Fibroblast of peridontal ligament (primary cell): ENCODE data around the gene STX8.
"Not testable (repeated sequence)": the region's sequence is repeated elsewhere in the genome, so short reads cannot be mapped to it uniquely, and the experiment has no call there.

ENCODE experiments used
- DNase-seq: peaks from one replicate; pipeline ENCODE4 v3.0.0-alpha.2; 2010; ENCODE audit errors: extremely low read depth

Gene STX8

DNA sequence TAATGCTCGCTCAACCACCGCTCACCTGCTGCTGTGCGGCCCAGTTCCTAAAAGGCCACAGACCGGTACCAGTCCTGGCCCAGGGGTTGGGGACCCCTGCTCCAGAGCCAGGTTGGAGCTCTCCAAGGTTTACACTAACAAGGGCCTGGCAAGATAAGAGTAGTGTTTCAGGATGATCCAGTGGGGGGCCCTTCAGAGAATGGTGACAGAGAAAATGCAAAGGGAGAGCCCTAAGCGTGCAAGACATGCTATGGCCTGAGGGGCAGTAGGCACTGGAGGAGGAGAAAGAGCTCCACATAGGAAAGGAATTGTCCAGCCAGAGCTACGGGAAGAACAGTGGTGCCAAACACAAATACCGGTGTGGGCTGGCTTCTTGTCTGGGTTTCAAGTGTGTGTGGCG is 233.4 kb downstream of the STX8 start:
- DNase-seq, result no peak

DNA sequence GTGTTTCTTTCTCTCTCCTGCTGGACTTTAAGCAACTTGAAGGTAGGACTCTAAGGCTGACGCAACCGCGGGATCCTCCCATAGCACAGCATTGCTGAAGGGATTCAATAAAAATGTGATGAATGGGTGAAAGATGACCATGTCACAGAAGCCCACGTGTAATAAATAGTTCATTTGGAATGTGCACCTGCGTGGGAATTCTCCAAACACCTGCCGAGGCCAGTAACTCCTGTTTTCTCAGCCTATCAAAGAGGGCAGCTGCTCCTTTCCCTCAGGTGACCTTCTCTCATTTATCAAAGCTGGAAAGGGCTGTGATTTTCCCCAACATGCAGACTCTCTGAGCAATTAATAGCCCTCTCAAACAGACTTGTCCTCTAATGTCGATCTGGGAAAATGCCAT is 235.7 kb downstream of the STX8 start:
- no peak for DNase-seq

DNA sequence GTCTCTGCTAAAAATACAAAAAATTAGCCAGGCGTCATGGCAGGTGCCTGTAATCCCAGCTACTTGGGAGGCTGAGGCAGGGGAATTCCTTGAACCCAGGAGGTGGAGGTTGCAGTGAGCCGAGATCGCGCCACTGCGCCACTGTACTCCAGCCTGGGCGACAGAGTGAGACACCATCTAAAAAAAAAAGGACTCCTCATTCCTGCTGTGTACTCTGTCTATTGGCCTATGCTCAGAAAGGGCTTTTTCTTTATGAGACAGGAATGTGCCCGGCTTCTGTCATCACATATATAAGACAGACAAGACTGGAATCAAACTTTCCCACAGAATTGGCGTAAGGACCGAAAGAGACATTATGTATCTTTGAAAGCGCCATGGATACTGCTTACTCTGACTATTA is 236.1 kb downstream of the STX8 start:
- DNase-seq, result not testable (repeated sequence)

DNA sequence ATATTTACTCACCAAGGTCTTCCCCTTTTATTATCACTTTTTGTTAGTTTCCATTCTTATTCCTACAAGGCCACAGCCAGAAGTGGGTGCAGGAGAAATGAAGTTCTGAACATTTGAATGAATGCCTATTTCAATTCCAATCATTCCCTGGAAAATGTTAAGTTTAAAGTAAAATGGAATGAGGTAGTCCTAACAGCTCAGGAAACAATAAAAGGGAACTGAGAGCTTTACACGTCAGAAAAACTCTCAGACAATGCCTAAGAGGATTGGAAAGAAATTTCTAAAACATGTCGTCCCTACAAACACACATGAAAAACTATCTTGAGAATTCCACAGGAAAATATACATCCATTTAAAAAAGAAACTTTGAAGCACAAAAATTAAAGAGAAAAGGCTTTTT is 238.8 kb downstream of the STX8 start:
- DNase-seq, result no peak

DNA sequence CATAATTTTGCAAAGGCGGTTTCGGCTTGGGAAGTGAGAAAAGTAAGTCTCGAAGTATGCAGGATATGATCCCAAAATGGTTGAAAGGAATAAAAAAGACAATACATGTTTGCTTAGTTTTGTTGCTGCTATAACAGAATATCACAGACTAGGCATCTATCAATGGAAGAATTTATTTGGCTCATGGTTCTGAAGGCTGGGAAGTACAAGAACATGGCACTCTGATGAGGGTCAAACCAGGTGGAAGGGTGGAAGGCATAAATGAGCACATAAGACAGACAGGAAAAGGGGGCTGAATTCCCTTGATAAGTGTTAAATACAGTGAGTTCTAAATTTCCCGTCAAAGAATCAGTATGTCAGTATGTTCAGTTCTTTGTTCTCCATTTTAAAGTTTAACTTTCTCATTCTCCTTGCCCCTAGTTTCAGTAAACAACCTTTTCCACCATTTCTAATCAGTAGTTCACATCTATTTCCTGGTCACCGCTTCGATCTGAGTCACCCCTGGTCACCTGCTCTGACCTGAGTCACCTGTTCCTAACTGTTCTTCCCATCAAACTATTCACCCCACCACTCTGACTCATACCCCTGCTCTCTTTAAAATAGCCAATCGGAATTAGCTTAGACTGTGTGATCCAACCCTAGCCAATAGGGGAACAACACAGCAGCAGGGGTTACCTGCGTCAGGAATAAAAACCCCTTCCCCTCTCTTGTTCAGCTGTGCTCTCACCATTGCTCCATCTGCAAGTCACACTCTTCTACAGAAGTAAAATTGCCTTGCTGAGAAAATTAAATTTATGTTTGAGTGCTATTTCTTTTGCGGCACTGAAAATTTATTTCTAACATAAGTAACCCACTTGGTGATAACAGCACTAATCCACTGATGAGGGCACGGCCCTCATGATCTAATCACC is 240.8 kb downstream of the STX8 start:
- DNase-seq, result no peak

DNA sequence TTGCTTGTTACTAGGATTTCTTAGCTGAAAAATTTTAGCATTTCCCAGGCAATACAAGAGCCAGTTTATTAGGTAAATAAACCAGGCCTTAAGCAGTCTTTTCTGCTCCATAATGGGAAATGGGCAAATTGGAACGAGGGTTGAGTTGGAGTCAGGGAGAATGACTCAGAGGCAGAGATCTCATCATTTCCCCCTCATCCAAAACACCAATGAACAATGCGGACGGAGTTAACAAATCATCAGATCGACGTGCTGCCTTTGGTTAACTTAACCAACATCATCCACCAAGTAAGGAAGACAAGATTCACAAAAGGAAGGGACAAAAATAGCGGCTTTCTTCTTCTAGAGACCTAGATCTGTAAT is 243.5 kb downstream of the STX8 start:
- no peak for DNase-seq

DNA sequence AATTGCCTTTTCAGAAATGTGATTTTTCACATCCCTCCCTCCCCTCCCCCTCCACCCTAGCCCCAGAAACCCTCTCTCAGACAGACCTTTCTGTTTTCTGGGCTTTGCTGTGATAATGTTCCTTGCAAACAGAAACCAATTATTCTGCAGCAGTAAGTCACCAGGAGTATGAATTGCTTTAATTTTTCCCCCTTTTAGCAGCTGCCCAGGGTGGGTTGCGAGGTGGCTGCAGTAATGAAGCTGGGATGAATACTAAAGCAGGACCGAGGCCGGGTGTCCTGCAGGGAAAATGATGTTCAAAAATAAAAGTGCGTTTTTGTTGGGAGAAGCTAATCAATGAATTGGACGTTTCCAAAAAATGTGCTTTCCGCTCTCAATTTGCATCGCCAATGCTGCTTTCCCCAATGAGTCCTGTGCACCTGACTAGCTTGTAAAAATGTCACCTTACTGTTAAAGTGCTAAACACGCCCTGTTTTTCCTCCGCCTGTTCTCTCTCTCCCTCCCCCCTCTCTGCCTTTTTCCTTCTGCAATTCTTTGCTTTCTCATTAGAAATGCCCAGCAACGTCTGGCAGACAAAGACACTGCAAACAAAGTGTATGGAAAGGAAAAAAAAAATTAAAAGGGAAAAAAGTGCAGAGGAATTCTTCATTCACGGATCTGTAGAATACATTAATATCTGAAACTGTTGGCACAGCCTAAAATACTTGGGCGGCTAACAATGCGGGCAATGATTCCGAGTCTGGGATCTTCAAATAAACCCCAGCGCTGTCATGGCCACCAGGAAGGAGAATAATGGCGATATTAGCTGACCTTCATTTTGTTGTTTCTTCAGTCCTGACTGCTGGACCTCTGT is 244.1 kb downstream of the STX8 start:
- no peak for DNase-seq

DNA sequence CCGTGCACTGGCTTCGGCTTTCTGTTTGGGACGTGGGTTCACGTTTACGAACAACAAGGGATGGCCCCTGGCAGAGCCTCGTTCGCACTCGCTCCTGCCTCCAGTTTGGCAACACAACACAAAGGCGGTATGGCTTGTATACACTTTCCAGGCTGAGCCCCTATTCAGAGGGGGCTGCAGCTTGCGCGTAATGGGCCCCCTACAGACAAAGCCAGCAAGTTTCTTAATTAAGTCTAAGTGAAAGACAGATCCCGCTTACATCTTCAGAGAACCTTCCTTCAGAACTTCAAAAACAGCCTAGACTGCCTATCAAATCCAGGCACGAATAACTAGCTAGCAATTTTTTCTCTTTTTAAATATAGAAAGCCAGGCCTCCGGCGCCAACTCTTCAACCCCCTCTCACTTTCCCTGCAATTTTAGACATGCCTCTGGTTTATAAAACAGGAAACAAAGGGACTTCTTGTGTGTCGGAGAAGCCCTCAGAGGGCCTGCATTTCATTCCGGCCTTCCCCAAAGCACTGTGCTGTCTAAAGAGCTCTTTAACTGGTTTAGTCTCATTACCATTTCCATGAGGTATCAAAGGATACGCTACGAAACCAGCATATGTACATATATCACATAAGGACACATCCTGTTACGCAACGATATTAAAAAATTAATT is 244.9 kb downstream of the STX8 start:
- no peak for DNase-seq

DNA sequence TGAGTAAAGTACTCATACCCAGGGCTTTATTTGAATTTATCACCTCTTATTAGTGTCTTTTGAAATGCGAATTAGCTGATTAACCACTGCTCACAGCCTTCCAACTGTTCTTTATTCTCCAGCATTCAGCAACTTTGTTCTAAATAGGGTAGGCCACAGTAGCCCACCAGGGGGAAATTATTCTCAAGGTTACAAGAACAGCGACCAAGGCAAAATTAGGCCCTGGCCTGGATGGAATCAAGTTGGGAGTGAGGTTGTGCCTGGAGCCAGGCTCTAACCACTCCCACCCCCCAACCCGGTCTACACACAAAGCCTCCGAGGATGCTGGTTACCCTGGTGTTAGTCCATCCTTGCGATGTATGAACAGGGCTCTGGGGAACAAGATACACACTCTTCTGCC is 245.5 kb downstream of the STX8 start:
- no peak for DNase-seq

DNA sequence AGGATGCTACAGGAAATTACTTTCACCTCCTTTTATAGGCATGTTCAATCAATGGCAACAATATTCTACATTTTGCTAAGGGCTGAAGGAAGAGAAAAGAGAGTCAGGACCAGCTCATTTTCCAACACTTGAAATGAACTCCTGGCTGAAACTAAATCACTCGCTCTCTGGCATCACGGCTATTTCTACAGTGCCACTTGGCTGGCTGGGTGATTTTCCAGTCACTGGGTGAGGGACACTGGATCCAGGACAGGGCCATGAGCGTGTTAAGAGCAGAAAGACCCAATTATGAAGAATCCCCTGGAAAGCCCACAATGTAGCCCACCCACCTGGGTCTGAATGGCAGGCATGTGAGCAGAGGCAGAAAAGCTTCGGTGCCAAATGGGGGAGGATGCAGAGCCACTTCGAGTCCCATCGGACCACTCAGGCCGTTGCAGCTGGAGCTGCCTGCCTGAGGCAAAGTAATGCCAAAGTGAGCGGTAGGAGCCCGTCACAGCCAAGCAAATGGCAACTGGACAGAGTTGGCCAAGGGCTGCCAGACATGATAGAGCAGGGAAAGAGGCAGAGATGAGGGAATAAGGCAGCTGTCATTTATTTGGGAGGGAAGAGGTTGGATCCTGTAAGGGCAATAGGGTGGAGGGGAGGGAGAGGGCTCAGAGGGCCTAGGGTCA is 246.2 kb downstream of the STX8 start:
- no peak for DNase-seq

DNA sequence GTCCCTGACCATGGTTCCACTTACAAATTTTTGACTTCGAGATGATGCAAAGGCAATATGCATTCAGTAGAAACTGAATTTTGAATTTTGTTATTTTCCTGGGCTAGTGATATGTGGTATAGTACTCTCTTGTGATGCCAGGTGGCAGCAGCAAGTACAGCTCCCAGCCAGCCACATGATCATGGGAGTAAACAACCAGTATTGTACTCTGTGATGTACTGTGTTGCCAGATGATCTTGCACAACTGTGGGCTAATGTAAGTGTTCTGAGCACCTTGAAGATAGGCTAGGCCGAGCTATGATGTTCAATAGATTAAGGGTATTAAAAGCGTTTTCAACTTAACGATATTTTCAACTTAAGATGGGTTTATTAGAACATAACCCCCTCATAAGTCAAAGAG is 250.8 kb downstream of the STX8 start:
- DNase-seq, result no peak

DNA sequence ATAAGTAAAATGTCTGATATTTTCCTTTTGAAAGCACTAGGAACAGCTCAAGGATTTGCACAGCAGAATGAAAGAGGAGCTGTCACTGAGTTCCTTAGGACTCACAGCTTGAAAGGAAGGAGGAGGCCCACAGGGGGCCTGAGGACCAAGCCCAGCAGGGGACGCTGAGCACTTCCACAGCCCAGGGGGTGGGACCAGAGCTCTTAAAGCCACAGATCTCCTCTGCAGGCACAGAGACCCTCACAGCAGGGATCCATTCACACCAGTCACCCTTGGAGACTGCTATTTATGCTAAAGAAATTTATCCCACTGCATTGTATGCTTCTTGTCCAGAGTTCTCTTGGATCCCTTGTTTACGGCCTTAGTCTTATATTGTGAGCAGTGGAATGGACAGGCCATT is 253.3 kb downstream of the STX8 start:
- no peak for DNase-seq

DNA sequence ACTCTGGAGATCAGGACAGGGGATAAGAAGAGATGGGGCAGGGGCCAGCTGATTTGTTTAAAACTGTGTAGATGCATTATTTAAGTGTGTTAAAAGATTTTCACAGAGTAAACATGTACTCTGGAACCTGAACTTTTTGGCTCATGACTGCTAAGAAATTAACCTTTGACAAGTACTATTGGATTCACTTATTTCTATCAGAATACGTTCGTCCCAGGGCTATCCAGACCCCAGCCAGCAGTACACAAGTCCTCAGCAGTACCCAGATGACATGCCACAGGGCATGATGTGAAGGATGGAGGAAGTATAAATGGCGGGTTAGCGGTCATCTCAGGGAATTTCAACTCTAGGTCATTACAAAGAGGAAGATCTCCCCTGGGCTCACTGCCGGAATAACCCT is 253.7 kb downstream of the STX8 start:
- no peak for DNase-seq

DNA sequence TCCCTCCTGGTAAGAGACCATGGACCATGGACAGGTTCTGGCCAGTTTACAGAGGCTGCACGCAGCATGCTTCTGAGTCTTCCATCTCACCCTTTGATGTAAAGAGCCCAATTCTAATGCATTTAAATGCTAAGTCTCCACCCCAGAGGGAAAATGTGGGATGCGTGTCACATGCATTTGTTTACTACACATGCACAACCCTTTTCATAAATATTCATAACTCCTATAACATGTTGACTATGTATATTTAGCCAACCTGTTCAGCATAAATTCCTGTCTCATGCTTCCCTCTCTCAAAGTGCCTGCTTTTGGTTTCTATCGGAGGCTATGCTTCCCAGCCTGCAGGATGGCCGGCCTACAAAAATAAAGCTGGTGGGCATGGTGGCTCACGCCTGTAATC is 260.3 kb downstream of the STX8 start:
- DNase-seq, result no peak

DNA sequence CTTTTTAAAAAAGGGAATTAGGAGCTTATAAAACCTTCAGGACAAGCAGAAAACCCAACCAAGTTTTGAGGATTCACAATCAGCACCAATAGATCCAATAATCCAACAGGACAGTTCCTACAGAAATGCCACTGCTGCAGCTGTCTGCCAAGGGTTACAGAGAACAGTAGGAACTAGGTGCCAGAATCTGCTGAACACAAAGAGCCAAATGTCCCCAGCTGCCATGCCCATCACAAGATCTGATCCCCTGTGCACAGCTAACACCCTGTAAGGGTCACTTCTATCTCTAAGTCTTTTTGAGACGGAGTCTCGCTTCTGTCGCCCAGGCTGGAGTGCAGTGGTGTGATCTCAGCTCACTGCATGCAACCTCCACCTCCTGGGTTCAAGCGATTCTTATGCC is 262.3 kb downstream of the STX8 start:
- DNase-seq, result no peak

DNA sequence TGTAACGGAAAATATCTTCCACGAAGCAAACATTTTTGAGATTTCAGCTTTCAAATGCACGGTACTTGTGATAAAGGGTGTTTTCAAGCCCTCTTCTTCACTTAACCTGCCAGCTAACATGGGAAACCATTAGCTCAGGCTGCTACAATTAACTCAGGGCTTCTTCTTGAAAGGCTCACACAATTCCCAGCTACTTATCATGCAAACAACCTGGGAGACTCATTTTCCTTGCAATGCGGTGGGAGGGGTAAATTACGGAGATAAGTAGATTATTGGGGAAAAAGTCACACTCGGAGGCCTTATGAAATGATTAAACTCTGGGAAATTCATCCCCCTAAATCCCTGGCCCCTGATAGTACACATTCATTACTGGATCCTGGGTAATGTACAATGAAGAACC is 266.4 kb downstream of the STX8 start:
- DNase-seq, result no peak

DNA sequence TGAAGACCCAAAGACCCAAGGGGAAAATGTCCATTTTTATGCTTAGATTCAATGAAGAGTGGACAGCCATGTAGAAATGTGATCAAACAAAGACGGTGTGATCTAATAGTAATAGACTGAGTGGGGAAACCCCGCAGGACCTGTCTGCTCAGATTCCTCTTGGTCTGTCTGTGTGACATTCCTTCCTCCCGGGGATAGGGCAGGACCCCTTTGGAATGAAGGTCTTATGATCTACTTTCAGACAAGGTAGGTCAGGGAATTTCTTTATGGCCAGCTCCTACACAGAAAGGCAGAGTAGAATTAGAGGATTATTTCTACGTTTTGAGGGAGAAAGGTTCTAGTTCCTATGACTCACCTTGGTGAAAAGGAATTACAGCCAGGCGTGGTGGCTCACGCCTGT is 267.6 kb downstream of the STX8 start:
- no peak for DNase-seq

DNA sequence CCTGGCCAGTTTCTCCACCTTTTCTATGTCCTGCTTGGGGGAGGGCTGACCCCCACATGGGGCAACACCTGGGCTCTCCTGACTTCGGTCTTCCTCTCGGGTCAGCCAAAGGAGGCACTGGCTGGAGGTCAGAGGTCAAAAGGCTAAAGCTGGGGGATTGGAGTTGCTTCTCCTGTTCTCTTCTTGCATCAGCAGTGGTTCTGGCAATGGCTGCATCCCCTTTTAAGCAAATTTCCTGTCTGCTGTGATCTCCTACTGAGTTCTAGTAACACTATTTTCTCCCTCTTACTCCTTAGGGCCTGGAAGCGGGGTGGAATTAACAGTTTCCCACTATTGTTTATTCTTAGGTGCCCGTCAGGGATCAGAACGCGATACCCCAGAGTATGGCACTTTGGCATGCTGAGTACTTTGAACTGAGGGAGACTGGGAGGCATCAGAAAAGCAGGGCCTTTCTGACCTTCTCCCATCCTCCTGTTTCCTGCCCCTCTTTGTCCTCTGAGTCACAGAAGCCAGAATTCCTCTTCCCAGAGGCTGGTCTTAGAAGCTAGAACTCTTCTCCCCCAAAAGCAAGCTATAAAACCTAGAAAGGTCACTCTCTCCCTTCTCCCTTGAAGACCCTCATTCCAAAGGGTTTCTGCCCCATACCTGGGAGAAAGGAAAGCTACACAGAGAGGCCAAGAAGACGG is 268.2 kb downstream of the STX8 start:
- no peak for DNase-seq

DNA sequence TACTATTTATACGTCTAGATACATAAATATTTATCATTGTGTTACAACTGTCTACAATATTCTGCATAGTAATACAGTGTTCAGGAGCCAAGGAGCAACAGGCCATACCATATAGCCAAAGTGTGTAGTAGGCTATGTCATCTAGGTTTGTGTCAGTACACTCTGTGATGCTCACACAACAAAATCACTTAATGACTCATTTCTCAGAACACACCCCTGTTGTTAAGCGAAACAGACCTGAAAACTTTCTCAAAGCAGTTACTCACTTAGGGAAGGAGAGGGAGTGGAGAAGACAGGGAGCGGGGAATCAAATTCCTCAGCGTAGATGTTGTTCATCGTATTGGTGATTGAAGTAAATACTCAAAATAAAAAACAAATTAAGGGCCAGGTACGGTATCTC is 269.5 kb downstream of the STX8 start:
- DNase-seq, result no peak

DNA sequence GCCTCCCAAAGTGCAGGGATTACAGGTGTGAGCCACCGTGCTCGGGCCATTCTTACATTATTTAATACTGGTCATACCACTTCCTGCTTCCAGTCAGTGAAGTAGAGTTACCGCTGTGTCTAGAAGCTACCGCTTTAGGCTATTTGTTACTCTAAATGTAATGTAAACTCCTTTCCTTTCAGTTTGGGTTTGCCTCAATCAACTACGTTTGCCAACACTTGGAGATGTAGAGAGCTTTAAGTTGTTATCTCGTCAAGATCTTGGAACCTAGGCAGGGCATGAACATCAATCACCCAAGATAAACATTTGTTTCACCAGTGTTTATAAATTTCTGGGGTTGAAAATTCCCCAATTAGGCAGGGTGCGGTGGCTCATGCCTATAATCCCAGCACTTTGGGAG is 275.9 kb downstream of the STX8 start:
- no peak for DNase-seq

DNA sequence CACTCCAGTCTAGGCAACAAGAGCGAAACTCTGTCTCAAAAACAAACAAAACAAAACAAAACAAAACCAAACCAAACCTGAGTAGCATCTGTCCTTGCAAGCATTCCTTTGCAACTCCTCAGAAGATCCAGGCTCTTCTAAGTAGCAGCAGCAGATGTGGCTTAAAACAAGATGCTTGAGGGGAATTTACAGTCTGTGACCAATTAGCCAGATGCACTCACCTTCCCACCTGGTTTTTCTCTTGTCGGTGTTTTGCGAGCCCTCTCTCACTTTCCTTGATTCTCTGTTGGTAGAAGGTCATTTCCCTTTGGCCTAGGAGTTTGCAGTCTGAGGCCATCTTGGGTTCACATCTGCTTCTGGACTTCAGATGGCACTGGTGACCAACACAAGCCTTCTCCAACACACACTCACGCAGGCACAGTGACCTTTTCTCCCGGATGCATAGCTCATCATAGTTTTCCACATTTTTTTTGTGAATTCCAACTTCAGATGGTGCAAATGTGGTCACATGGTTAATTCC is 276.8 kb downstream of the STX8 start:
- no peak for DNase-seq
